Mesenchymal stem cell (in vitro differentiated cells and primary cell): ENCODE measurements around the gene RFXANK.
A peak's percentile ranks its signal among the peaks of the same experiment; 100 is the strongest.

Experiments used
- DNase-seq: peaks from one replicate; pipeline ENCODE4 v3.0.0-alpha.2; 2013
- H2AFZ ChIP-seq: one replicate; pipeline ENCODE4 v1.6.1; 2013; ENCODE audit warnings: low read depth, mild to moderate bottlenecking, control low read depth, inconsistent platforms, low read length, moderate library complexity
- H2AK5ac ChIP-seq: 2 replicates; pipeline ENCODE4 v1.6.1; 2013; ENCODE audit warnings: low read length, moderate library complexity, mild to moderate bottlenecking, inconsistent platforms; ENCODE audit not compliant: severe bottlenecking
- H2BK120ac ChIP-seq: one replicate; pipeline ENCODE4 v1.6.1; 2013; ENCODE audit warnings: low read depth, mild to moderate bottlenecking, inconsistent platforms, low read length, moderate library complexity
- H2BK12ac ChIP-seq, 2 experiments: one replicate each; pipeline ENCODE4 v1.6.1; 2013; ENCODE audit warnings: inconsistent platforms in 2 of 2, low read length in 2 of 2, mild to moderate bottlenecking in 2 of 2, moderate library complexity in 2 of 2, control low read depth in 1 of 2
- H2BK15ac ChIP-seq: one replicate; pipeline ENCODE4 v1.6.1; 2013; ENCODE audit warnings: mild to moderate bottlenecking, low read depth, inconsistent platforms; ENCODE audit not compliant: poor library complexity, severe bottlenecking
- H2BK5ac ChIP-seq: 2 replicates; pipeline ENCODE4 v1.6.1; 2013; ENCODE audit warnings: low read depth, mild to moderate bottlenecking, low read length, control low read depth, inconsistent platforms; ENCODE audit not compliant: poor library complexity, severe bottlenecking
- H3K14ac ChIP-seq, 2 experiments: one replicate each; pipeline ENCODE4 v1.6.1; 2013; ENCODE audit warnings: inconsistent platforms in 2 of 2, low read length in 2 of 2, control low read depth in 1 of 2, mild to moderate bottlenecking in 1 of 2, moderate library complexity in 1 of 2
- H3K18ac ChIP-seq, 2 experiments: one replicate each; pipeline ENCODE4 v1.6.1; 2013; ENCODE audit warnings: inconsistent platforms in 2 of 2, low read length in 2 of 2, control low read depth in 1 of 2, low read depth in 1 of 2, mild to moderate bottlenecking in 1 of 2
- H3K23ac ChIP-seq, 2 experiments: one replicate each; pipeline ENCODE4 v1.6.1; 2013; ENCODE audit warnings: inconsistent platforms in 2 of 2, low read length in 2 of 2, mild to moderate bottlenecking in 2 of 2, moderate library complexity in 2 of 2, control low read depth in 1 of 2
- H3K27ac ChIP-seq: 2 replicates; pipeline ENCODE4 v1.5.1; 2013; ENCODE audit warnings: mild to moderate bottlenecking, moderate library complexity, low read length, control low read depth, inconsistent platforms; ENCODE audit not compliant: poor library complexity, severe bottlenecking
- H3K27me3 ChIP-seq, 2 experiments: 2 replicates each; pipeline versions ENCODE4 v1.6.1 to v1.7.0; 2013; ENCODE audit warnings: low read length in 2 of 2, mild to moderate bottlenecking in 2 of 2, moderate library complexity in 2 of 2, control low read depth in 1 of 2, inconsistent platforms in 1 of 2; ENCODE audit not compliant: control insufficient read depth in 1 of 2, insufficient read depth in 1 of 2
- H3K36me3 ChIP-seq, 2 experiments: 2 replicates each; pipeline versions ENCODE4 v1.6.1 to v1.7.0; 2013; ENCODE audit warnings: low read length in 2 of 2, control low read depth in 1 of 2, inconsistent platforms in 1 of 2, low read depth in 1 of 2, mild to moderate bottlenecking in 1 of 2; ENCODE audit not compliant: insufficient read depth in 2 of 2, control insufficient read depth in 1 of 2
- H3K4ac ChIP-seq, 2 experiments: one replicate each; pipeline ENCODE4 v1.6.1; 2013; ENCODE audit warnings: inconsistent platforms in 2 of 2, low read length in 2 of 2, mild to moderate bottlenecking in 2 of 2, moderate library complexity in 2 of 2, control low read depth in 1 of 2, low read depth in 1 of 2
- H3K4me1 ChIP-seq: 2 replicates; pipeline ENCODE4 v1.6.1; 2013; ENCODE audit warnings: low read depth, low read length, control low read depth; ENCODE audit not compliant: control insufficient read depth, insufficient read depth
- H3K4me2 ChIP-seq: 2 replicates; pipeline ENCODE4 v1.6.1; 2013; ENCODE audit warnings: low read length, mild to moderate bottlenecking, inconsistent platforms; ENCODE audit not compliant: poor library complexity, severe bottlenecking
- H3K4me3 ChIP-seq, 2 experiments: 2 replicates each; pipeline versions ENCODE4 v1.5.1 to v1.7.0; 2013; ENCODE audit warnings: low read length in 2 of 2, mild to moderate bottlenecking in 2 of 2, control low read depth in 1 of 2, low read depth in 1 of 2; ENCODE audit not compliant: insufficient read depth in 1 of 2
- H3K79me1 ChIP-seq: replicated peaks from 2 replicates; pipeline ENCODE4 v1.6.1; 2013; ENCODE audit warnings: mild to moderate bottlenecking, control low read depth, low read length, inconsistent platforms; ENCODE audit not compliant: poor library complexity, severe bottlenecking
- H3K9ac ChIP-seq: 2 replicates; pipeline ENCODE4 v1.7.0; 2013; ENCODE audit warnings: mild to moderate bottlenecking, low read length, moderate library complexity
- H3K9me3 ChIP-seq: 2 replicates; pipeline ENCODE4 v1.7.0; 2013; ENCODE audit warnings: mild to moderate bottlenecking, low read length; ENCODE audit not compliant: control insufficient read depth
- H4K8ac ChIP-seq: one replicate; pipeline ENCODE4 v1.6.1; 2013; ENCODE audit warnings: inconsistent platforms, mild to moderate bottlenecking, low read length, moderate library complexity
- H4K91ac ChIP-seq: one replicate; pipeline ENCODE4 v1.6.1; 2013; ENCODE audit warnings: mild to moderate bottlenecking, low read length, inconsistent platforms
- WGBS: methylation state at CpG from one replicate; pipeline ENCODE4 v1.1.7; 2013; ENCODE audit warnings: mixed read lengths; 5-methylcytosine and 5-hydroxymethylcytosine counted together

RFXANK gene

GRCh38 chr19:19223636-19224035 lies 31.6 kb downstream of the RFXANK start:
- no peak overlapping the region for H3K23ac ChIP-seq
- H3K4me1 ChIP-seq, result peaks cover 9% of the 10 kb centered on the region
- H3K18ac ChIP-seq, result no peak overlapping the region
- H3K27ac ChIP-seq, result no peak overlapping the region
- no peaks in the 10 kb centered on the region for H3K36me3 ChIP-seq
- H3K9me3 ChIP-seq, result no peaks in the 10 kb centered on the region
- no peak overlapping the region for H3K9ac ChIP-seq
- H3K4ac ChIP-seq, result no peak overlapping the region
- no peak overlapping the region for H2AFZ ChIP-seq
- H2AK5ac ChIP-seq, result no peak overlapping the region
- H3K79me1 ChIP-seq, result no peaks in the 10 kb centered on the region
- no peak overlapping the region for H4K8ac ChIP-seq
- no peak overlapping the region for H2BK15ac ChIP-seq
- no peak overlapping the region for H3K14ac ChIP-seq
- 83% methylated on average over 3 of the region's 6 CpGs for WGBS
- no peak overlapping the region for H2BK12ac ChIP-seq
- H3K4me3 ChIP-seq, result no peak overlapping the region
- no peak overlapping the region for H2BK120ac ChIP-seq
- no peak overlapping the region for H4K91ac ChIP-seq
- peaks cover 46 to 61% of the 10 kb centered on the region in 2 experiments for H3K27me3 ChIP-seq
- no peak for DNase-seq
- no peak overlapping the region for H3K4me2 ChIP-seq
- no peak overlapping the region for H2BK5ac ChIP-seq

GRCh38 chr19:19224150-19224851 lies 32.2 kb downstream of the RFXANK start:
- no peaks in the 10 kb centered on the region for H3K9me3 ChIP-seq
- H3K23ac ChIP-seq, result no peak overlapping the region
- peaks cover 9% of the 10 kb centered on the region for H3K4me1 ChIP-seq
- H3K79me1 ChIP-seq, result no peaks in the 10 kb centered on the region
- H3K18ac ChIP-seq, result no peak overlapping the region
- no peak overlapping the region for H2AFZ ChIP-seq
- no peak overlapping the region for H2BK15ac ChIP-seq
- H2BK12ac ChIP-seq, result no peak overlapping the region
- no peak overlapping the region for H2AK5ac ChIP-seq
- no peak overlapping the region for H3K9ac ChIP-seq
- H4K91ac ChIP-seq, result no peak overlapping the region
- no peak for DNase-seq
- no peak overlapping the region for H2BK5ac ChIP-seq
- no peak overlapping the region for H4K8ac ChIP-seq
- 69% methylated on average over 17 of the region's 17 CpGs for WGBS
- H3K4ac ChIP-seq, result no peak overlapping the region
- no peak overlapping the region for H3K4me3 ChIP-seq
- no peak overlapping the region for H2BK120ac ChIP-seq
- H3K27me3 ChIP-seq, result peaks cover 47 to 66% of the 10 kb centered on the region in 2 experiments
- no peak overlapping the region for H3K4me2 ChIP-seq
- H3K14ac ChIP-seq, result no peak overlapping the region
- H3K36me3 ChIP-seq, result no peaks in the 10 kb centered on the region
- no peak overlapping the region for H3K27ac ChIP-seq

GRCh38 chr19:19224852-19225494 lies 32.9 kb downstream of the RFXANK start:
- H2AK5ac ChIP-seq, result no peak overlapping the region
- no peak overlapping the region for H3K18ac ChIP-seq
- H3K23ac ChIP-seq, result no peak overlapping the region
- no peak overlapping the region for H3K27ac ChIP-seq
- peaks cover 47 to 71% of the 10 kb centered on the region in 2 experiments for H3K27me3 ChIP-seq
- peak overlapping the region; percentile 46 for H4K8ac ChIP-seq
- H2BK15ac ChIP-seq, result no peak overlapping the region
- peak overlapping the region in 1 of 2 experiments; percentile 58 for H3K4ac ChIP-seq
- no peaks in the 10 kb centered on the region for H3K9me3 ChIP-seq
- no peak overlapping the region for H3K9ac ChIP-seq
- peak overlapping the region in 1 of 2 experiments; percentile 79 for H3K14ac ChIP-seq
- DNase-seq, result peak; percentile 75
- WGBS, result 2% methylated on average over 57 of the region's 59 CpGs
- no peak overlapping the region for H2BK5ac ChIP-seq
- H4K91ac ChIP-seq, result peak overlapping the region; percentile 9
- H2BK12ac ChIP-seq, result no peak overlapping the region
- peaks cover 9% of the 10 kb centered on the region for H3K4me1 ChIP-seq
- peak overlapping the region in 1 of 2 experiments; percentile 40 for H3K4me3 ChIP-seq
- peak overlapping the region; percentile 82 for H3K4me2 ChIP-seq
- no peak overlapping the region for H2BK120ac ChIP-seq
- no peaks in the 10 kb centered on the region for H3K79me1 ChIP-seq
- H3K36me3 ChIP-seq, result no peaks in the 10 kb centered on the region
- peak overlapping the region; percentile 44 for H2AFZ ChIP-seq

- Histone ChIP-seq H3K4me1 (peaks cover 9% of the 10 kb centered on the region), H3K27ac (no peak overlapping the region), H2BK5ac (no peak overlapping the region), H3K9ac (no peak overlapping the region), H4K91ac (no peak overlapping the region), H4K8ac (no peak overlapping the region), H2BK15ac (no peak overlapping the region), H3K14ac (no peak overlapping the region), H3K27me3 (peaks cover 47 to 71% of the 10 kb centered on the region in 2 experiments), H2AFZ (no peak overlapping the region), H2AK5ac (no peak overlapping the region), H3K4ac (no peak overlapping the region), H3K23ac (no peak overlapping the region), H3K4me2 (no peak overlapping the region), H2BK120ac (no peak overlapping the region), H3K9me3 (no peaks in the 10 kb centered on the region), H3K36me3 (no peaks in the 10 kb centered on the region), H2BK12ac (no peak overlapping the region), H3K4me3 (no peak overlapping the region), H3K18ac (no peak overlapping the region), H3K79me1 (no peaks in the 10 kb centered on the region)
- 88% methylated on average over 4 of the region's 5 CpGs for WGBS
- DNase-seq, result no peak
Observed at GRCh38 chr19:19226204-19226603, 34.1 kb downstream of the RFXANK start.
